NCI-H1092 treated with DMSO at 0.1 percent for 48 hours (cell line): Measurements from ENCODE around the gene CREBL2.
"Not testable (repeated sequence)": the region's sequence is repeated elsewhere in the genome, so short reads cannot be mapped to it uniquely, and the experiment has no call there.

ENCODE experiments used
- DNase-seq: peaks from one replicate; lab custom pipeline; 2025; lab: John Stamatoyannopoulos, UW

CREBL2 gene

DNA sequence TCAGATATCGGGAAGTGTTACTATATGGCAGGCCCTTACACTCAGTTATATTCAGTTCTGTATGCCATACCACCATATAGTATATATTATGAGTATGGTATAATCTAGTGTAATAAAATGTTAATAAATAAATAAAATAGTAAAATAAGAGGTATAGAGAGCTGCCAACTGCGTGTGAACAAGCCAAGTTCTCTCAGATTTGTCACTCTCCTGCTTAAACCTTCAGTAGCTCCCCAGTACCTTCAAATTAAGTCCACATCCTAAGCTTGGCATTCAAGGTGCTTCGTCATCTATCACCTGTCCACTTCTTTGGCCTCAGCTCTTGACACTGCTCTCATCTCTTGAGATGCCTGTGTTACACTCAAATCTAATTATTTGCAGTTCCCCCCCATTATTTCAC lies 12.8 kb upstream of the CREBL2 start:
- no peak for DNase-seq

DNA sequence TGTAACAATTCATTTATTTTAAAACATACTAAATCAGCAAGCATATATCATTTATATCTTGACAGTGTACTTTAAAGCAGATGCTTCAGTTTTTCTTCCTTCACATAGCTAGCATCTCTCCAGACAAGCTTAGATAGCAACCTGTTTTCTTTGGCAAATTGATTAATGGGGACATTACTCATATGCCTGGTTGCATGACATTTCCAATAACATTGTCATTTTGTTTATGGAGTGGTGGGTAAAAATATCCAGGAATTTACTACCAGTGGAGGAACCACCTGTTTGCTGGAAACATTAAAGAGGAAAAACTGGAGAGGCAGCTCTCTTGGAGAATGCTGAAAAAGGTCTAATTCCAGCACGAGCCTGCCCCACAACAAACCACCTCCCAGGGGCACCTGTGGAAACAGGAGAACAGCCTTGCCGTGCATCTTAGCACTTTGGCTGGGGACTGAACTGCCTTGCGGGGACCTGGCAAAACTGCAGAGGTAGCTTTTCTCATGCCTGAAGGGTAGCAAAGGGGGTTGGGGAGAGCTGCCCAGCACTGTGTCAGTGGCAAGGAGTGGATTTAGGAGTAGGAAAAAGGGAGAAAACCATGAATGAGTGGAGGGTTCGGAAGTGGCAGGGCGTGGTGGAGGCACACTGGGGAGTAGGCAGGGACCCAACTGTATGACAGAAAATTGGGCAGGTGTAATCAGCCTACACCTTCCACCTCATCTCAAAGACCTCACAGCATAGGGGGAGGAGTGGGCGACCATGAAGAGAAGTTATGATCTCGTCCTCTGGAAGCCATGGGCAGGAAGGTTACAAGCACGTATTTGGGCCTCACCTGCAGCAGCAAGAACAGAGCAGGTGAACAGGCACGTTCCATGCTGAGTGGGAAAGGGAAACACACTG lies 11.7 kb upstream of the CREBL2 start:
- no peak for DNase-seq

- DNase-seq: no peak
Observed at GRCh38 chr12:12600659-12601058, 11.0 kb upstream of the CREBL2 start.

- DNase-seq: no peak
Observed at GRCh38 chr12:12604740-12605139, 6.9 kb upstream of the CREBL2 start.

DNA sequence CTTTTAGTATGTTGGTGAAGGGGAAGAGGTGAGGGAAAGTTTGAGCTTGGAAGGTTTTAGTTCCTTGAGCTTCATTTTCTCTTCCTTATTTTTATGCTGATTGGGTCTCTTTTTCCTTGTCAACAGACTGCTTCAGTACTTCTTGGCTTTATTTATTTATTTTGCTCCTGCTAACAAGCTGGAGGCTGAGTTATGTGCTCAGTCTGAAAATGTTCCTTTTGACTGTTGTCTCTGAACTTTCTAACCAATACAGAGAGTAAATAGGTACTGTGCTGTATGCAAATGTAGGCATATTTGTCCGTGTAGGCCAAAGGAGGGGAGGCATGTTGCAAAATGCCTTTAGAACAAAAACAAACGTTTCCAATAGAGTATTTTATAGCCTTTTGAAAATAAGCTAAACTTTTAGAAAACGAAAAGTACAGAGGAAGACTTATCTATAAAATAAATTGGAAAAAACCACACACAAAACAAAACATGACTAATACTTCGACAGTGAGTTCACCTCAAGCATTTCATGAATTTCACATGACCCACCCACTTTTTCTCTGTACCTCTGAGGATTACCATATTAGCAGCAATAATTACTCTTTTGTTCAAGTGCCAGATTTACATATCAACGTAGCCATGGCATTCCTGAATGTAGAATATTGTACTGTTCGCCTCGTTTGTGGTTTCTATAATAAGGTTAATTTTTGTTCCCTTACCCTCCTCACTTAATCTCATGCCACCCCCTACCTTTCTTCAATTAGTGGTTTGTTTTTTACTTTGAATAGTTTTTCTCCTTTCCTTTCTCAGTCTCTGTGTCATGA lies 4.7 kb upstream of the CREBL2 start:
- no peak for DNase-seq

GRCh38 chr12:12608557-12608957 lies 3.1 kb upstream of the CREBL2 start:
- DNase-seq: no peak

- no peak for DNase-seq
Observed at GRCh38 chr12:12609692-12610091, 2.0 kb upstream of the CREBL2 start.

GRCh38 chr12:12610711-12611110 lies 965 bp upstream of the CREBL2 start:
- DNase-seq: no peak

- DNase-seq: peak; percentile 27
Observed at GRCh38 chr12:12612358-12612757, 682 bp downstream of the CREBL2 start.

- no peak for DNase-seq
Observed at GRCh38 chr12:12613344-12613743, 1.7 kb downstream of the CREBL2 start.

GRCh38 chr12:12614342-12614741 lies 2.7 kb downstream of the CREBL2 start:
- DNase-seq: no peak

- DNase-seq: no peak
Observed at GRCh38 chr12:12616512-12617310, 5.0 kb downstream of the CREBL2 start.

GRCh38 chr12:12618064-12618463 lies 6.4 kb downstream of the CREBL2 start:
- DNase-seq: not testable (repeated sequence)

DNA sequence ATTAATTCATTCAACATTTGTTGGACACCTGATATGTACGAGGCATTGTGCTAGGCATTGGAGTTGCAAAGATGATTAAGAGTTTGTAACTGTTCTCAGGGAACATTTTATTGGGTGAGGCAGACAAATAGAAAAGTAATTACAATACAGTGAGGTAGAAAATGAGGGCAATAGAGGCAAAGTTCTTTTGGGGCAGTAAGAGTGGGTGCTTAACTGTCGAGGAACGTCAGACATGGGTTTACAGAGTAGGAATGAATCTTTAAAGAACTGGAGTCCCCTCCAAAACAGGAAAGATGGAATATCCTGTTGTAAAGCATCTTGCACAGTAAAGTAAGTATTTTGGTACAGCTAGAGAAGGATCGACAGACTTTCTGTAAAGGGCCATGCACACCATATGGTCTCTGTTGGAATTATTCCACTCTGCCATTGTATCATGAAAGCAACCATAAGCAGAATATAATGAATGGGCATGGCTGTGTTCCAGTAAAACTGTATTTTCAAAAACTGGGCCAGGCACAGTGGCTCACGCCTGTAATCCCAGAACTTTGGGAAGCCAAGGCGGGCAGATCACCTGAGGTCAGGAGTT lies 9.1 kb downstream of the CREBL2 start:
- no peak for DNase-seq

- no peak for DNase-seq
Observed at GRCh38 chr12:12622418-12622817, 10.7 kb downstream of the CREBL2 start.

GRCh38 chr12:12624498-12624992 lies 12.9 kb downstream of the CREBL2 start:
- DNase-seq: no peak

DNA sequence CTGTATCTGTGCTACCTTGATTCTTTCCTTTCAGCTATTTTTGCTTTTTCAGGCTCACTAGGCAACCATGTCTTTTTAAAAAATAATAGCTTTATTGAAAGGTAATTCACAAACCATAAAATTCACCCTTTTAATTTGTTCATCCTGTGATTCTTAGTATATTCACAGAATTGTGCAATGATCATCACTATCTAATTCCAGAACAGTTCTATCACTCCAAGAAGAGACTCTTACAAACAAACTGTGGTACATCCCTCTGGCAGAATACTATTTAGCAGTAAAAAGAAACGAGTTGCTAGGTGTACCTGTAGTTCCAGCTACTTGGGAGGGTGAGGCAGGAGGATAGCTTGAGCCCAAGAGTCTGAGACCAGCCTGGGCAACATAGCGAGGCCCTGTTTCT lies 14.8 kb downstream of the CREBL2 start:
- no peak for DNase-seq

- no peak for DNase-seq
Observed at GRCh38 chr12:12627308-12627827, 15.7 kb downstream of the CREBL2 start.

- no peak for DNase-seq
Observed at GRCh38 chr12:12628013-12628412, 16.3 kb downstream of the CREBL2 start.

DNA sequence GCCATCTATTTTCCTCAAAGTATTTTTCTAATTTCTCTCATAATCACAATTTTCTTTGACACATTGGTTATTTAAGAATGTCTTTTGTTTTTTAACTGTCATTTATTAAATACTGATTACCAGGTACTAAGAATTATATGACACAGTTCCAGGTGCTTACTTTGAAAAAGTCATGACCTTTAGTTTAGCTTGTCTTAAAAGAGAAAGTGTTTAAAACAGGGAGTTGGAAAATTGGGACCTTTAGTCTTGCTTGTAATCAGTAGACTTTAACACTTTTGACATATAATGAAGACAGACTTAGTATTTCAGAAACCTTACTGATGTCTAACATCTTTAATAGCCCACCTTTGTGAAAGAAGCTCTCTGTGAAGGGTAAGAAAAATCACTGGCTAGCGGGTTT lies 19.2 kb downstream of the CREBL2 start:
- no peak for DNase-seq

GRCh38 chr12:12635651-12636050 lies 24.0 kb downstream of the CREBL2 start:
- DNase-seq: no peak

- no peak for DNase-seq
Observed at GRCh38 chr12:12636641-12637040, 25.0 kb downstream of the CREBL2 start.
